ENCODE measurements around the gene NSDHL. TPM values are rescaled to one million over a fixed set of nuclear protein-coding genes. Genes with fewer than 3 reads are reported as not detected.

Gene NSDHL
- polyA plus RNA-seq, 1 experiment, result 19.6 TPM

DNA sequence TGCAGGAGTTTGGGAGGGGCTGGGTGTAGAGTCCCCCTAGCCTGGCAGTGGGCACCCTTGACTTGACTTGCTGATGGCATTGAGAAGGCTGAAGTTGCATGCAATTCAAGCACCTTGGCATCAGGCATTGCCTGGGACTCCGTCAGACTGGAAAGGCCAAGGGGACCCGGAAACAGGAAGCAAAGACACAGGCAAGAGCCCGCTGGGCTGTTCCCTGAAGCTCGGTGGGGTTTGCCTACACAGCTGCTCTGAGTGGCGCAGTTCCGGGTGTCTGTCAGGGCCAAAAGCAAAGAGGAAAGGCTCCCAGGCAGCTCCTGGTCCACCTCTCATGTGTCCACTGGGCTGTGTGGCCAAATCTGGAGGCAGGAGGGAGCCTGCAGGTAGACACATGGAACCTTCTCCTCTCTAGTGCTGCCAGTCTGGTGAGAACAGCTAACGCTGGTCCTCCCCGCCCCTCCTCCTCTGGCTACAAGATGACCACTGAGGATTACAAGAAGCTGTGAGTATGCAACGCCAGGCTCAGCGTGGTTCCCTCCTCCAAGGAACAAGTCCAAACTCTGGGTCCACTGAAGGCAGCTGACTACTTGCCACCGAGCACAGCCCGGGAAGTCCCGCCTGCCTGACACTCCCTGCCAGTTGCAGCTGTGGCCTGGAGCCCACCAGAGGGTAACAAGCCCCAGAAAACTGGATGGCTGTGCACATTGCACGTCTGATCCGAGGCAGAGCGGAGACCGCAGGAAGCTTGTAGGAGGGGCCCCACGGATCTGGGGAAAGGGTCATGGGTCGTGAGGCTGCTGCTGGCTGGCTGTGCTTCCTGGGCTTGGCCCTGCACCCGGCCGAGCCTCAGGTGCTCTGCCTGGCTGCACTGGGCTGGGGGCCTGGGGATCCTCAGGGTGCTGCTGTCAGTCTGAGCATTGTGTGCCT is 87.1 kb downstream of the NSDHL start:
- H3K27me3 ChIP-seq (ENCODE audit: control insufficient read depth, insufficient read depth, low read length), result no peaks in the 10 kb centered on the region
- H3K27ac ChIP-seq (ENCODE audit: low read depth, low read length), result no peak overlapping the region
- no peaks in the 10 kb centered on the region for H3K9me3 ChIP-seq (ENCODE audit: control insufficient read depth, insufficient read depth, low read length)
- TF ChIP-seq, protein P1, sequence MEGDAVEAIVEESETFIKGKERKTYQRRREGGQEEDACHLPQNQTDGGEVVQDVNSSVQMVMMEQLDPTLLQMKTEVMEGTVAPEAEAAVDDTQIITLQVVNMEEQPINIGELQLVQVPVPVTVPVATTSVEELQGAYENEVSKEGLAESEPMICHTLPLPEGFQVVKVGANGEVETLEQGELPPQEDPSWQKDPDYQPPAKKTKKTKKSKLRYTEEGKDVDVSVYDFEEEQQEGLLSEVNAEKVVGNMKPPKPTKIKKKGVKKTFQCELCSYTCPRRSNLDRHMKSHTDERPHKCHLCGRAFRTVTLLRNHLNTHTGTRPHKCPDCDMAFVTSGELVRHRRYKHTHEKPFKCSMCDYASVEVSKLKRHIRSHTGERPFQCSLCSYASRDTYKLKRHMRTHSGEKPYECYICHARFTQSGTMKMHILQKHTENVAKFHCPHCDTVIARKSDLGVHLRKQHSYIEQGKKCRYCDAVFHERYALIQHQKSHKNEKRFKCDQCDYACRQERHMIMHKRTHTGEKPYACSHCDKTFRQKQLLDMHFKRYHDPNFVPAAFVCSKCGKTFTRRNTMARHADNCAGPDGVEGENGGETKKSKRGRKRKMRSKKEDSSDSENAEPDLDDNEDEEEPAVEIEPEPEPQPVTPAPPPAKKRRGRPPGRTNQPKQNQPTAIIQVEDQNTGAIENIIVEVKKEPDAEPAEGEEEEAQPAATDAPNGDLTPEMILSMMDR (IDR thresholded peaks at IDR 0.05; ENCODE audit: low read depth, low read length), result no peak
- no peak for DNase-seq (ENCODE audit: low read depth, low spot score)
- ChIA-PET POLR2A (no interaction called here), CTCF (interaction anchor here (1.0 kb wide), 1 partner anchor 39 kb away, joined by 3 read pairs; no protein-coding TSS in a partner anchor)
- no peak overlapping the region for H3K4me3 ChIP-seq (ENCODE audit: low read depth, low read length)

DNA sequence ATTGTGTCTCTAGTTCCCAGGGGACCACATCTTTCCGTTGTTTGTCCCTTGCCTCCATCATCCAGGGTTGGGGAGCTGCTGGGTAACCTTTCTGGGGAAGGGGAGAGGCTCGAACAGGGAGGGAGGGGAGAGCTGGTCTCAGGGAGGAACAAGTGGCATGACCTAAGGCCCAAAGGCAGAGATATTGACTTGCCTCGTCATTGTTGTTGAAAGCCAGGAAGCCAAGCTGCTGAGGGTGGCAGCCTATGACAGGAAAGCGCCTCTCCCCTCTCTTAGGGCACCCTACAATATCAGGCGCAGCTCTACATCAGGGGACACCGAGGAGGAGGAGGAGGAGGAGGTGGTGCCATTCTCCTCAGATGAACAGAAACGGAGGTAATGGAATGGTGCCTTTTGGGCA is 87.8 kb downstream of the NSDHL start:
- no peak overlapping the region for H3K27ac ChIP-seq (ENCODE audit: low read depth, low read length)
- POLR2A ChIA-PET, result no interaction called here
- DNase-seq (ENCODE audit: low read depth, low spot score), result no peak
- no peaks in the 10 kb centered on the region for H3K27me3 ChIP-seq (ENCODE audit: control insufficient read depth, insufficient read depth, low read length)
- CTCF ChIA-PET, result interaction anchor here (1.0 kb wide), 1 partner anchor 39 kb away, joined by 3 read pairs; no protein-coding TSS in a partner anchor
- no peak overlapping the region for H3K4me3 ChIP-seq (ENCODE audit: low read depth, low read length)
- H3K9me3 ChIP-seq (ENCODE audit: control insufficient read depth, insufficient read depth, low read length), result no peaks in the 10 kb centered on the region
- TF ChIP-seq, protein P1 (IDR thresholded peaks at IDR 0.05; ENCODE audit: low read depth, low read length), result no peak

Other genes with a start within 250 kb of the NSDHL start
- 0.05 TPM in 2 replicates for gene GABRQ, start 193.2 kb upstream of the NSDHL start, polyA plus RNA-seq (2011; rRNA removed)
- not detected in 2 replicates for gene MAGEA3, start 132.3 kb upstream of the NSDHL start, polyA plus RNA-seq (2011; rRNA removed)
- gene CSAG2, start 121.8 kb upstream of the NSDHL start, polyA plus RNA-seq (2011; rRNA removed), result not detected in 2 replicates
- gene MAGEA2B, start 116.4 kb upstream of the NSDHL start, polyA plus RNA-seq (2011; rRNA removed), result not detected in 2 replicates
- gene CSAG1, start 97.3 kb upstream of the NSDHL start, polyA plus RNA-seq (2011; rRNA removed), result not detected in 2 replicates
- not detected in 2 replicates for gene MAGEA12, start 97.3 kb upstream of the NSDHL start, polyA plus RNA-seq (2011; rRNA removed)
- not detected in 2 replicates for gene MAGEA2, start 77.2 kb upstream of the NSDHL start, polyA plus RNA-seq (2011; rRNA removed)
- gene CSAG3, start 71.8 kb upstream of the NSDHL start, polyA plus RNA-seq (2011; rRNA removed), result not detected in 2 replicates
- not detected in 2 replicates for gene MAGEA6, start 61.4 kb upstream of the NSDHL start, polyA plus RNA-seq (2011; rRNA removed)
- 53.8 and 70.9 TPM in 2 replicates for gene CETN2, start 306 bp upstream of the NSDHL start, polyA plus RNA-seq (2011; rRNA removed)
- 8.7 and 10.3 TPM in 2 replicates for gene ZNF185, start 67.0 kb downstream of the NSDHL start, polyA plus RNA-seq (2011; rRNA removed)
- not detected in 2 replicates for gene PNMA5, start 163.1 kb downstream of the NSDHL start, polyA plus RNA-seq (2011; rRNA removed)
- gene PNMA3, start 225.4 kb downstream of the NSDHL start, polyA plus RNA-seq (2011; rRNA removed), result 0.02 TPM in 2 replicates
- 0.15 and 0.30 TPM in 2 replicates for gene PNMA6A, start 241.4 kb downstream of the NSDHL start, polyA plus RNA-seq (2011; rRNA removed)